GM06990 (cell line): ENCODE data around the gene TP53TG5.

ENCODE experiments used
- DNase-seq: peaks from one replicate; pipeline ENCODE4 v3.0.0-alpha.2; 2011; ENCODE audit not compliant: insufficient read length; ENCODE audit errors: extremely low read depth
- H3K27me3 ChIP-seq: replicated peaks from 2 replicates; pipeline ENCODE4 v1.6.0; 2011; ENCODE audit warnings: low read length; ENCODE audit not compliant: control insufficient read depth, insufficient read depth
- H3K36me3 ChIP-seq: 2 replicates; pipeline ENCODE4 v1.5.1; 2011; ENCODE audit warnings: low read length; ENCODE audit not compliant: control insufficient read depth, insufficient read depth
- H3K4me3 ChIP-seq: replicated peaks from 2 replicates; pipeline ENCODE4 v1.5.1; 2011; ENCODE audit warnings: low read depth, mild to moderate bottlenecking, control low read depth, low read length
- CTCF ChIP-seq: IDR thresholded peaks from 2 replicates; pipeline ENCODE4 v1.5.1; 2011; ENCODE audit warnings: low read length, control low read depth, mild to moderate bottlenecking, inconsistent platforms; ENCODE audit not compliant: insufficient read depth, poor library complexity, severe bottlenecking

TP53TG5 gene

GRCh38 chr20:45363611-45364492 is 14.3 kb downstream of the TP53TG5 start:
- no peak for TF ChIP-seq CTCF
- no peaks in the 10 kb centered on the region for H3K27me3 ChIP-seq
- DNase-seq, result no peak
- H3K36me3 ChIP-seq, result peaks cover 12% of the 10 kb centered on the region
- H3K4me3 ChIP-seq, result peak overlapping the region; percentile 89

GRCh38 chr20:45362804-45363610 is 15.1 kb downstream of the TP53TG5 start, which contains the start of gene SYS1:
Gene SYS1 (plus strand): TSS chr20:45363156. CDS start chr20:45363532, 376 bp downstream.
- Histone ChIP-seq H3K27me3 (no peaks in the 10 kb centered on the region), H3K4me3 (peak within 1 kb of the TSS; percentile 89), H3K36me3 (peaks cover 12% of the 10 kb centered on the region)
- DNase-seq, result peak; percentile 96
- TF ChIP-seq CTCF, result peak; percentile 82

- H3K4me3 ChIP-seq, result no peak overlapping the region
- no peaks in the 10 kb centered on the region for H3K27me3 ChIP-seq
- no peak for DNase-seq
- peaks cover 4% of the 10 kb centered on the region; the same call in 1 of the 2 replicates for H3K36me3 ChIP-seq
- TF ChIP-seq CTCF, result no peak
These were observed 16.3 kb downstream of the TP53TG5 start for GRCh38 chr20:45361793-45362192.

- no peak for DNase-seq
- H3K4me3 ChIP-seq, result no peak overlapping the region
- H3K36me3 ChIP-seq, result no peaks in the 10 kb centered on the region
- H3K27me3 ChIP-seq, result no peaks in the 10 kb centered on the region
- no peak for TF ChIP-seq CTCF
These were observed 18.5 kb downstream of the TP53TG5 start for GRCh38 chr20:45359406-45360148.

- no peaks in the 10 kb centered on the region for H3K36me3 ChIP-seq
- no peak for DNase-seq
- H3K27me3 ChIP-seq, result no peaks in the 10 kb centered on the region
- no peak overlapping the region for H3K4me3 ChIP-seq
- TF ChIP-seq CTCF, result no peak
These were observed 19.1 kb downstream of the TP53TG5 start for GRCh38 chr20:45359069-45359405.
